DND-41 (cell line): ENCODE data around the gene GET4.
"Not testable (repeated sequence)": the region's sequence is repeated elsewhere in the genome, so short reads cannot be mapped to it uniquely, and the experiment has no call there.

ENCODE experiments used
- ATAC-seq: fragments of 200-7000 bp; cut with Tn5 transposase; 3 replicates; pipeline ENCODE4 v1.9.1; 2021; ENCODE audit warnings: low read depth; ENCODE audit not compliant: insufficient read depth
- DNase-seq: peaks from one replicate; pipeline ENCODE4 v3.0.0-alpha.2; 2020
- H2AFZ ChIP-seq: 2 replicates; pipeline ENCODE4 v1.6.0; 2012; ENCODE audit warnings: low read depth, low read length
- H3K27ac ChIP-seq: 2 replicates; pipeline ENCODE4 v1.5.1; 2012; ENCODE audit warnings: low read length, inconsistent platforms
- H3K27me3 ChIP-seq: fragments of 200-600 bp; sonication (generic); 2 replicates; pipeline ENCODE4 v1.6.0; 2012; ENCODE audit warnings: low read length, mild to moderate bottlenecking, inconsistent platforms; ENCODE audit not compliant: insufficient read depth, poor library complexity
- H3K36me3 ChIP-seq: 2 replicates; pipeline ENCODE4 v1.5.1; 2012; ENCODE audit warnings: low read length, inconsistent platforms; ENCODE audit not compliant: insufficient read depth
- H3K4me1 ChIP-seq: 2 replicates; pipeline ENCODE4 v1.5.1; 2012; ENCODE audit warnings: mild to moderate bottlenecking, low read length; ENCODE audit not compliant: insufficient read depth
- H3K4me2 ChIP-seq: 2 replicates; pipeline ENCODE4 v1.6.0; 2012; ENCODE audit warnings: mild to moderate bottlenecking, moderate library complexity, low read length, inconsistent platforms; ENCODE audit not compliant: insufficient read depth
- H3K4me3 ChIP-seq, 2 experiments: fragments of 200-600 bp in 1 of 2; shearing (Covaris generic) in 1 of 2; 2 replicates each; pipeline ENCODE4 v1.5.1; 2012 to 2016; ENCODE audit warnings: inconsistent platforms in 2 of 2, low read length in 2 of 2, mild to moderate bottlenecking in 2 of 2, low read depth in 1 of 2, moderate library complexity in 1 of 2
- H3K79me2 ChIP-seq: 2 replicates; pipeline ENCODE4 v1.6.0; 2012; ENCODE audit warnings: low read length, inconsistent platforms; ENCODE audit not compliant: insufficient read depth
- H3K9ac ChIP-seq: 2 replicates; pipeline ENCODE4 v1.6.0; 2012; ENCODE audit warnings: low read depth, mild to moderate bottlenecking, inconsistent platforms, low read length, moderate library complexity
- H3K9me3 ChIP-seq: 2 replicates; pipeline ENCODE4 v1.5.1; 2012; ENCODE audit warnings: low read length, moderate library complexity, mild to moderate bottlenecking, inconsistent platforms; ENCODE audit not compliant: insufficient read depth, severe bottlenecking
- H4K20me1 ChIP-seq: 2 replicates; pipeline ENCODE4 v1.6.0; 2012; ENCODE audit warnings: low read length; ENCODE audit not compliant: insufficient read depth
- CTCF ChIP-seq: IDR thresholded peaks from 2 replicates; pipeline ENCODE4 v1.5.1; 2012; ENCODE audit warnings: borderline replicate concordance, low read length, moderate library complexity, mild to moderate bottlenecking; ENCODE audit not compliant: poor library complexity, severe bottlenecking; ENCODE audit errors: extremely low read depth
- EZH2 ChIP-seq: IDR thresholded peaks from 3 replicates; pipeline ENCODE4 v1.6.1; 2012; ENCODE audit warnings: borderline replicate concordance, low read depth, mild to moderate bottlenecking, moderate library complexity, low read length, inconsistent platforms; ENCODE audit not compliant: severe bottlenecking

Gene GET4

GRCh38 chr7:939843-940242, 63.5 kb downstream of the GET4 start:
- H3K9ac ChIP-seq = no peak overlapping the region
- TF ChIP-seq CTCF (no peak), EZH2 (no peak)
- no peaks in the 10 kb centered on the region for H3K4me1 ChIP-seq
- ATAC-seq (no peak), DNase-seq (no peak)
- no peak overlapping the region for H3K4me2 ChIP-seq
- H3K9me3 ChIP-seq = no peaks in the 10 kb centered on the region
- no peak overlapping the region for H3K4me3 ChIP-seq
- H4K20me1 ChIP-seq = no peaks in the 10 kb centered on the region
- no peak overlapping the region for H2AFZ ChIP-seq
- H3K79me2 ChIP-seq = no peaks in the 10 kb centered on the region
- no peaks in the 10 kb centered on the region for H3K36me3 ChIP-seq
- H3K27me3 ChIP-seq = no peaks in the 10 kb centered on the region
- H3K27ac ChIP-seq = no peak overlapping the region

GRCh38 chr7:940599-941408, 64.5 kb downstream of the GET4 start:
- Histone ChIP-seq H3K4me2 (no peak overlapping the region), H3K27ac (no peak overlapping the region)
- TF ChIP-seq EZH2 (no peak), CTCF (no peak)

GRCh38 chr7:943793-944192, 67.4 kb downstream of the GET4 start:
- H3K36me3 ChIP-seq, H3K9me3 ChIP-seq, ATAC-seq, H3K27me3 ChIP-seq, H3K79me2 ChIP-seq, H2AFZ ChIP-seq, H4K20me1 ChIP-seq, H3K4me3 ChIP-seq, H3K4me1 ChIP-seq, DNase-seq, H3K9ac ChIP-seq, H3K27ac ChIP-seq, H3K4me2 ChIP-seq: not testable (repeated sequence)

More at GRCh38 chr7:940599-941408, 64.5 kb downstream of the GET4 start:
- Histone ChIP-seq H3K9ac (no peak overlapping the region), H3K27me3 (no peaks in the 10 kb centered on the region), H2AFZ (no peak overlapping the region), H3K36me3 (no peaks in the 10 kb centered on the region), H4K20me1 (no peaks in the 10 kb centered on the region), H3K4me1 (no peaks in the 10 kb centered on the region), H3K4me3 (no peak overlapping the region), H3K9me3 (no peaks in the 10 kb centered on the region), H3K79me2 (no peaks in the 10 kb centered on the region)
- ATAC-seq (no peak), DNase-seq (no peak)

- Histone ChIP-seq H3K9ac (no peak overlapping the region), H4K20me1 (no peaks in the 10 kb centered on the region), H3K4me1 (no peaks in the 10 kb centered on the region), H3K36me3 (no peaks in the 10 kb centered on the region), H3K27me3 (no peaks in the 10 kb centered on the region), H3K9me3 (no peaks in the 10 kb centered on the region), H3K79me2 (no peaks in the 10 kb centered on the region), H3K4me2 (no peak overlapping the region), H3K4me3 (no peak overlapping the region), H3K27ac (no peak overlapping the region), H2AFZ (no peak overlapping the region)
- ATAC-seq (no peak), DNase-seq (no peak)
- no peak for TF ChIP-seq CTCF
- TF ChIP-seq EZH2 = no peak
Observed at GRCh38 chr7:944744-945143, 68.4 kb downstream of the GET4 start.
